C4-2B (cell line): ENCODE data around the gene RNU5B-1.
"Not testable (repeated sequence)": the region's sequence is repeated elsewhere in the genome, so short reads cannot be mapped to it uniquely, and the experiment has no call there.

ENCODE experiments used
- H3K27ac ChIP-seq: fragments of 450-650 bp; 2 replicates; pipeline ENCODE4 v1.5.1; 2017
- ZFX ChIP-seq: fragments of 450-650 bp; IDR thresholded peaks from 2 replicates; pipeline ENCODE4 v1.6.1; 2017
- TF ChIP-seq, protein P1 (sequence below): fragments of 450-650 bp; conservative IDR thresholded peaks from 2 replicates; pipeline ENCODE4 v1.5.1; 2017; ENCODE audit warnings: mild to moderate bottlenecking

RNU5B-1 gene

DNA sequence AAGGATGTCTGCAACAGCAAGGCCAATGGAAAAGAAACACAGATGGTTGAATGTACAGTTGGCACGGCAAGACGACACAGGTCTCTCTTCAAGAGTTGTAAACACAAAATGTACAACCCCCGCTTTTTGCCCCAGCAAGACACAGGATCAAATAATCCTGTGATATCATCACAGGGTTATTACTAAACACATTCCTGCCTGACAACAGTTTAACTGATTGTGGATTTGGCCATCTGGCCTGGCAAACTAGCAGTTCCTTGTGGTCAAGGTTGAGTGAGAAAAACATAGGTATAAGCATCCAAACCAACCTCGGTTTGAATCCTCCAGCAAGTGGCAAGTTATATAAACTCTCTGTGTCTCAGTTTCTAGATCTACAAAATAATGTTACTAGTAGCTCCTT lies 41.2 kb upstream of the RNU5B-1 start:
- H3K27ac ChIP-seq: no peak overlapping the region
- TF ChIP-seq, protein P1, sequence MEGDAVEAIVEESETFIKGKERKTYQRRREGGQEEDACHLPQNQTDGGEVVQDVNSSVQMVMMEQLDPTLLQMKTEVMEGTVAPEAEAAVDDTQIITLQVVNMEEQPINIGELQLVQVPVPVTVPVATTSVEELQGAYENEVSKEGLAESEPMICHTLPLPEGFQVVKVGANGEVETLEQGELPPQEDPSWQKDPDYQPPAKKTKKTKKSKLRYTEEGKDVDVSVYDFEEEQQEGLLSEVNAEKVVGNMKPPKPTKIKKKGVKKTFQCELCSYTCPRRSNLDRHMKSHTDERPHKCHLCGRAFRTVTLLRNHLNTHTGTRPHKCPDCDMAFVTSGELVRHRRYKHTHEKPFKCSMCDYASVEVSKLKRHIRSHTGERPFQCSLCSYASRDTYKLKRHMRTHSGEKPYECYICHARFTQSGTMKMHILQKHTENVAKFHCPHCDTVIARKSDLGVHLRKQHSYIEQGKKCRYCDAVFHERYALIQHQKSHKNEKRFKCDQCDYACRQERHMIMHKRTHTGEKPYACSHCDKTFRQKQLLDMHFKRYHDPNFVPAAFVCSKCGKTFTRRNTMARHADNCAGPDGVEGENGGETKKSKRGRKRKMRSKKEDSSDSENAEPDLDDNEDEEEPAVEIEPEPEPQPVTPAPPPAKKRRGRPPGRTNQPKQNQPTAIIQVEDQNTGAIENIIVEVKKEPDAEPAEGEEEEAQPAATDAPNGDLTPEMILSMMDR: no peak
- TF ChIP-seq ZFX: no peak

DNA sequence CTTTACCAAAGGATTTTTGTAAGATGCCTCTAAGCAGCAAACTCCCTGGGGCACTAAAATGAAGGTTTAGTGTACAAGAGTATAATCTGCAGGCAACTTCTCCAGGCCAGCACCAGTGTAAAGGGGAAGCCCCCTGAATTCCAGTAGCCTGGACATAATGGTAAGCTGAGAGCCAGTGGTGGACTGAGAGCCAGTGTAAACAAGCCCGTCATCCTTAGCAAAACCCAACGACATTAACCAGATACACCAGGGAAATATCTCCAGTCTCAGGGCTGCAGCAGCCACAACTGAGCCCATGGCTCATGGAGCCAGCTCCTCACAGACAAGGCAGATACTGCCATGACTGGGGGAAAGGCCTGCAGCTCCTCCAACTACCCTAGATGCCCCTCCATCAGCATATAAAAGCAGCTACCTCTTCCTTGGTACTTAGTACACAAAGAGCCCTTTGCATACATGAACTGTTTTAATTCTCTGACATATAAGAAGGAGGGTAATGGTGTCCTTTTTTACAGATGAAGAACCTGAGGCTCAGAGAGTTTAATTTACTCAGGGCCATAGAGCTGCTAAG lies 39.5 kb upstream of the RNU5B-1 start:
- H3K27ac ChIP-seq: no peak overlapping the region
- no peak for TF ChIP-seq ZFX
- TF ChIP-seq, protein P1: no peak

DNA sequence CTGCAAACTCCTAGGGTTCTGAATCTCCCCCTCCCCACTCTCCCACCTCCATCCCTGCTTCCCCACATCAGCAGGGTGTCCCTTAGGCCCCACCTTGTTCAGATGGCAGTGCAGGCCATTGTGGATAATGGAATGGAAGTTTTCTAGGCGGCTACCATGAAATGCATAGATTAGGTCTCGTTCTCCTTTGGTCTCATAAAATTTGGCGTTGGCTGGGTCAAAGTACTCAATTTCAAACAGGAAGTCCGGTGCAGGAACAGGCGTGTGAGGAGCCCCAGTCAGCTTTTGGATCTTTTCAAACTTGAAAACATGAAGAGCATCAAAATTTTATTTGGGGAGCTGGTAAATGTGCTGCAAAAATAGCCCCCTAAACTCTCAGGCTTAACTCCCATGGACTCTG lies 38.0 kb upstream of the RNU5B-1 start:
- no peak for TF ChIP-seq ZFX
- no peak overlapping the region for H3K27ac ChIP-seq

DNA sequence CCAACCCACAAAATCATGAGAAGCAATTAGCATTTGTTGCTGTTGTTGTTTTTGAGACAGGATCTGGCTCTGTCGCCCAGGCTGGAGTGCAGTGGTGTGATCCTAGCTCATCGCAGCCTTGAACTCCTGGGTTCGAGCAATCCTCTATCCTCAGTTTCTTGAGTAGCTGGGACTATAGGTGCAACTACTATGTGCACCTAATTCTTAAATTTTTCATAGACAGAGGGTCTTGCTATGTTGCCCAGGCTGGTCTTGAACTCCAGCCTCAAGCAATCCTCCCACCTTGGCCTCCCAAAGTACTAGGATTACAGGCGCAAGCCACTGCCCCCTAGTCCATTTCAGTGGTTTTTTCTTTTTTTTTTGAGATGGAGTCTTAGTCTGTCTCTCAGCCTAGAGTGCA lies 36.1 kb upstream of the RNU5B-1 start:
- TF ChIP-seq, protein P1: no peak
- TF ChIP-seq ZFX: no peak
- H3K27ac ChIP-seq: no peak overlapping the region

DNA sequence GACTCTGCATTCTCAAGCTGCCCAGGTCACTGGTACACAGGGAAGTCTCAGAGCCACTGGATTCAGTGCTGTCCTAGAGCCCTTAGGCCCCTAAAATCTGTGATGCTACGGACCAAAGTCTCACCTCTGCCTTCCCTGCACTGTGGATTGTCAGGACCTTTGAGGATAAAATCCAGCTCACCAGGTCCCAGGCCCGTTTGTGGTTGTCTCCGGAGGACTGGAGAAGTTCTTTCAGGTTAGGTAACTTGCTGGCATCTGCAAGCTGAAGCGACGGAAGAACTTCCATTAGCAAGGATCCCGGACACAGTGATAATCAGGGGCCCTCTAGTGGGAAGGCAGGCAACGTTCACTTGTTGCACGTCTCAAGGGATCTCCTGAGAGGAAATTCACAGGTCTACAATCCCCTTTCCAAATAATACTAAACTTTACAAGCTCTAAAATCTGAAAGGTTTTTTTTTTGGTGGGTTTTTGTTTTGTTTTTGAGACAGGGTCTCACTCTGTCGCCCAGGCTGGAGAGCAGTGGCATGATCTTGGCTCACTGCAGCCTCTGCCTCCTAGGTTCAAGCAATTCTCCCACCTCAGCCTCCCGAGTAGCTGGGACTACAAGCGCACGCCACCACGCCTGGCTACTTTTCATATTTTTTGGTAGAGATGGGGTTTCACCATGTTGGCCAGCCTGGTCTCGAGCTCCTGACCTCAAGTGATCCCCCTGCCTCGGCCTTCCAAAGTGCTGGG lies 33.5 kb upstream of the RNU5B-1 start:
- TF ChIP-seq, protein P1: peak; percentile 86
- H3K27ac ChIP-seq: not testable (repeated sequence)

DNA sequence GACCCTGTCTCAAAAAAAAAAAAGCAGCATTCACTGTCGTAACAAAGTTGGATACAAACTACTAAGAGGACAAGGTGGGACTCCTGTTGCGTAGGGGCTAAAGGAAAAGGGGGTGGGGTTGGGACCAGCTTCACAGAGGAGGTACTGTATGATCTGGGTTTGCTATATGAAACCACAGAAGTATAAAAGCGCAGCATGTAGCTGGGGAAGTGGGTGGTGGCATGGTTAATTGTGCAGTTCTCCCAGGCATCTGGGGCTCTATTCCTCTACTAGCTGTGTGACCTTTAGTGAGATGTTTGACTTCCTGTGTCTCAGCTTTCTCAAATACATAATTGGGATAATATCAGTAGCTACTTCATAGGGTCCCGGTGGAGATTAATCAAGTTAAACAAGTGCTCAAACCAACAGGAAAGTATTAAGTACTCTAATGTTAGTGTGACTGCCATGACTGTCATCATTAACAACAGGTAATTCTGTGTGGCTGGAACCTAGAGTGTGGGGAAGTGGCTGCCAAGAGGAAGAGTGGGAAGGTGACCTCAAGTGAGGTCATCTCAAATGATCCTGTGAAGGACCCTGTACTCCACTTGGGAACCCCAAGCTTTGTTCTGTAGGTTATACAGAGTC lies 29.3 kb upstream of the RNU5B-1 start:
- H3K27ac ChIP-seq: no peak overlapping the region
- TF ChIP-seq, protein P1: no peak
- TF ChIP-seq ZFX: no peak

DNA sequence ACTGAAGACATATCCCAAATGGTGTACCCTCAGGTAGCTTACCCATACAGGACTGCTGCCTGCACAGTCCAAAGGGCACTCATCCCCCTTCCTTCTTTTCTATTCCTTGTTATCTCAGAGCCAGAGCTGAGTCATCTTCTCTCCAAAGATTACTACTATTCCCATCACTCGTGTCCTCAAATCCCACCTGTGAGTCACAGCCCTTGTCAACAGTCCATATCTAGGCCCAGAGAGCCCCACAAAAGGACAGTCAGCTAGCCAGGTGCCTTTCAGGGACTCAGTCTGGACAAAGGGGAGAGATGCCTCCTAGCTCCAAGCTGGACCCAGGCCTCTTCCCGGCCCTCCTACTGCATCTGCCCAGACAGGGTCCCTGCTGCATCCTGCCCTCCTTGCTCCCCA lies 28.8 kb upstream of the RNU5B-1 start:
- no peak overlapping the region for H3K27ac ChIP-seq
- TF ChIP-seq, protein P1: no peak
- TF ChIP-seq ZFX: no peak
